HG03457 (cell line): ENCODE data around the gene RAC3.

ENCODE experiments used
- ATAC-seq: cut with Tn5 transposase; IDR thresholded peaks from one replicate; pipeline ENCODE4 v1.9.1; 2021; ENCODE audit warnings: moderate number of reproducible peaks; ENCODE audit not compliant: unreplicated experiment

RAC3 gene

DNA sequence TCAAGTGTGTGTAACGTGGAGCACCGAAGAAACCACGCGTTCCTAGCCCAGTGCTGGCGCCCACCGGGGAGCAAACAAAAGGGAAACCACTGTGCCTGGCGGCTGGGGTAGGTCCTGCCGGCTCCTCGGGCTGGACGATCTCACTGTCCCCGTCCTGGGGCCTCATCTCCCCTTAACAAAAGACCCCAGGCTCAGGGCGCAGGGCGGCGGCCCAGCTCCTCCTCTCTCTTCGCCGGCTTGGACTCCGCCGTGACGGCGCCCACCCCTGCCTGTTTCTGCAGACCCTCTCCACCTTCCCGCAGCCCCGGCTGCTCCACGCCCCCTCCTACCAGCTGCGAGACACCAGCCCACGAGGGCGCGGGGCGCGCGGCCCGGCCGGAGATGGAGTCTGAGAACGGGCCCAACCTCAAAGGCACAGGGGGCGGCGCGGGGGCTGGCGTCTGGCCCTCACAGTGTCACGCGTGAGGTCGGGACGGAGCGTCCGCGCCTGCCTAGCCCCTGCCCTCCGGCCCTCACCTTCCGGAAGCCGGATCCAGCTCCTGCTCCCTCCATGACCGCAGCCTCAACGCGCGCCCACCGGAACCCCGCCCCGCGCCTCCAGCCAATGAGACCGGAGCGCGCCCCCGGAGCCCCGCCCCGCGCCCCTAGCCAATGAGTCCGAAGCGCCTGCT, 9.0 kb upstream of the RAC3 start, which contains the start of gene CENPX:
TSS of gene CENPX (minus strand) at position 569 of the 671 bp plus-strand sequence. CDS start at position 552, 17 bp downstream.
- peak; percentile 48 for ATAC-seq

DNA sequence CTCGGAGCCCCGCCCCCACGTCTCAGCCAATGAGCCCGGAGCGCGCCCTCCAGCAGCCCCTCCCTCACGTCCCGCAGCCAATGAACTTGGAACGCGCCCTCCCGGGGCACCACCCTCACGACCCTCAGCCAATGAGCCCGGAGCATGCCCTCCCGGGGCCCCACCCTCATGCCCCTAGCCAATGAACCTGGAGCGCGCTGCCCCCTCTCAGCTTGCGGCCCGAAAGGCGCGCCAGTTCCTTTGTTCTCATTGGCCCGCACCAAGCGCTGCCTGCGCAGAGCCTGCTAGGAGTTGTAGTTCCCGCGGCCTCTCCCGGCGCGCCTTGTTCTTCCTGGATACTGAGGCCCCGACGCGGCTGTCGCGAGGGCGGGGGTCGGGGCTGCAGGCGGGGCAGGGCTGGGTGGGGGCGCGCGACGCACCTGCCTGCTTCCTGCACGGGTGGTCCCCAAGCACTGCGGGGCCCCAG, 8.5 kb upstream of the RAC3 start, which contains the start of gene LRRC45:
TSS of gene LRRC45 (plus strand) at position 325 of the 466 bp plus-strand sequence. CDS start 339 bp downstream, outside the sequence.
- ATAC-seq: peak; percentile 62

DNA sequence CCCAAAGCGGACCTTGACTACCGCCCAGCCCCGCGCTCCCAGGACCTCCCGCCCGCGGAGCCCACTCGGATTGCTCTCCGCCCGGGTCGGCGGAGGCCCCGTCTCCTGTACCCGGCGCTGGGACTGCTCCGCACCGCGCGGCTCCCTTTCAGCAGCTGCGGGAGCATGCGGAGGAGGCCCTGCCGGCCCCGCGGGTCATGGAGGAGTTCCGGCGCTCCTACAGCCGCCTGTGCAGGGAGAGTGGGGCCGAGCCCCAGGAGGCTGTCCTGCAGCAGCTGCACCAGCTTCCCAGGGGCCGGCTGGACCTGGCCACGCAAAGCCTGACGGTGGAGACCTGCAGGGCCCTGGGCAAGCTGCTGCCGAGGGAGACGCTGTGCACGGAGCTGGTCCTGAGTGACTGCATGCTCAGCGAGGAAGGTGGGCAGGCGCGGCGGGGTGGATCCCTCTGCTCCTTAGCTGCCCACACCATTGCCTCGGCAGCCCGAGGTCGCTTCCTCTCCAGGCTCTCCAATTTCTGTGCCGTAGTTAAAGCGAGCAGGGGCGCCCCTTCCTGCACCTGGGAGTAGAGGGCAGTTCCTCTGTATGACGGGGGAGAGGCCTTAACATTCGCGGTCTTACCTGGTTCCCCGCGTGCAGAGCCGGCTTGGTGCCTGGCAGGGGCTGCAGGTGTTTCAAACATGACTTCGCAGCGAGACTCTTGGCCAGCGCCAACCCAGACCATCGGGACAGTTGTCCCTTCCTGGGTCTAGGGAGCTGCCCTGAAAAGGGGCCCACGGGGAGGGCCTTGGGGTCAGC, 7.8 kb upstream of the RAC3 start:
- ATAC-seq: no peak

DNA sequence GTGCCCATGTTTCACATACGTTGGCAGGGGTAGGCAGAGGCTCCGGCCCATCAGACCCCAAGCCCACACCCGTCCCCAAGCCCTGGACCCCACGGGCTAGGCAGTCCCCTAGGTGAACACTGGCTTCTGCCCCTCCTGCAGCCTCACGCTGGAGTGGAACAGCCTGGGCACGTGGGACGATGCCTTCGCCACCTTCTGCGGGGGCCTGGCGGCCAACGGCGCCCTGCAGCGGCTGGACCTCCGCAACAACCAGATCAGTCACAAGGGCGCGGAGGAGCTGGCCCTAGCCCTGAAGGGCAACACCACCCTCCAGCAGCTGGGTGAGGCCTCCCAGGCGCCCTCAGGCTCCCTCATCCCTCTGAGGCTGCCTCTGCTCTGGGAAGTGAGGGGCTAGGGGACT, 6.6 kb upstream of the RAC3 start:
- ATAC-seq: no peak

DNA sequence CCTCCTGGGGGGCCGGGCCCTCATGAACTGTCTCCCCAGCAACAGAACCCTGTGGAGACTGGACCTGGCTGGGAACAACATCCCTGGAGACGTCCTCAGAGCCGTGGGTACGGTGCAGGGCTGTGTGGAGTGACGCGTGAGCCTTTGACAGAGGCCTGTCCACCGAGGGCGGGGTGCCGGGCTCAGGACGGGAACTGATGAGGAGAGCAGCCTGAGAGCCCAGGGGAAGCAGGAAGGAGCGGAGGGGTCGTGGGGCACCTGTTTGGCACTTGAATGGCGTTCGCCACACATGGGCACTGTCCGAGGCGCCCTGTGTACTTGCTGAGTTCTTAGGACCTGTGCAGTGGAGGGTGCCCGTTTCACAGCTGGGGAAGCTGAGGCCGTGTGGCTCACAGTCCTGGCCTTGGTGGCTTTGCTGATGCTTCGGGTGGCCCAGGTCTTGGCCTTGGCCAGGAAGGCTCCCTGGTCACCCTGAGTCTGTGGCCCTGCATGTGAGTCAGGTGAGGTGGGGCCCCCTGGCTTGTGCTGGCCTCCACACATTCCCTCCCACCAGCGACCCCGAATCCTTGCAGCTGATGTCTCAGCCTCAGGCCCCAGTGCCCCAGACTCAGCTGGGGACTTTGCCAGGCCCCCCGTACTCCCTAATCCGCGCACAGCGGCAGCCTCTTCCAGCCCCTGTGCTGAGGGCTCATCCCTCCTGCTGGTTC, 5.9 kb upstream of the RAC3 start:
- ATAC-seq: no peak

DNA sequence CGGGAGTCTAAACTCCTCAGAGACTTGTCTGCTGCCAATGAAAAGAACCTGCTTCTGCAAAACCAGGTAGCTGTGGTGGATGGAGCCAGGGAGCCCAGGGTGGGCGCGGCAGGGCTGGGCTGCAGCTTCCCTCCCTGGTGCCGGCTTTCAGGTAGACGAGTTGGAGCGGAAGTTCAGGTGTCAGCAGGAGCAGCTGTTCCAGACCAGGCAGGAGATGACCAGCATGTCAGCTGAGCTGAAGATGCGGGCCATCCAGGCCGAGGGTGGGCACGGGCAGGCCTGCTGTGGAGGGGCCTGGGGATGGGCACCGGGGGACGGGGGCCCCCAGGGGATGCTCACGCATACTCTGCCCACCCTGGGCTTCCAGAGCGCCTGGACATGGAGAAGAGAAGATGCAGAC, 3.2 kb upstream of the RAC3 start:
- ATAC-seq: no peak

DNA sequence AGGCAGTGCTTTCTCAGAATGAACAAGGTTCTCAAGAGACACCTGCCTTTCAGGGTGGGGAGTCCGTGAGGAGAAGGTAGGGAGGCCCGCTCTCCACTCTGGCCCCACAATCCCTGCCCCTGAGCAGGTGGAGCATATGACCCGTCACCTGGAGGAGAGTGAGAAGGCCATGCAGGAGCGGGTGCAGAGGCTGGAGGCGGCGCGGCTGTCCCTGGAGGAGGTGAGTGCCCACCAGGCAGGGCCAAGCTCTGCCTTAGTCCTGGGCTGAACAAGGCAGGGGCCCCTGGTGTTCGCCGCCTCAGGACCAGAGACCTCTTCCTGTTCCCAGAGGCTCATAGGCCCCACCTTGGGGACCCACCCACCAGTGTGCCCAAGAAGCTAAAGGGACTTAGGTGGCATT, 2.5 kb upstream of the RAC3 start:
- ATAC-seq: no peak

DNA sequence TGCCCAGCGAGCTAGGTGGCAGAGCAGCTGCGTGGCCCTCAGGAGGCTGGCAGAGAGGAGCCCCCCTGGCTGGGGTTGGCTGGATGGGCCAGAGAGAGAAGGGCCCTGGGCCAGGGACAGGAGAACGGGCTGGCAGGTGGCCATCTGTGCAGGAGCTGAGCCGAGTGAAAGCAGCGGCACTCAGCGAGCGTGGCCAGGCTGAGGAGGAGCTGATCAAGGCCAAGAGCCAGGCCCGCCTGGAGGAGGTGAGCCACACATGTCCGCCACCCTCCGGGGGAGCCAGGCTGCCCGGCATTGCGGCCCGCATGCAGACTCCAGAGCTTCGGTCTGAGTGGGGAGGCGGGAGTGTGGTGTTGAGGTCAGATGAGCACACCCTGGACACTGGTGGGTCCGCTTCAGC, 2.1 kb upstream of the RAC3 start:
- no peak for ATAC-seq

DNA sequence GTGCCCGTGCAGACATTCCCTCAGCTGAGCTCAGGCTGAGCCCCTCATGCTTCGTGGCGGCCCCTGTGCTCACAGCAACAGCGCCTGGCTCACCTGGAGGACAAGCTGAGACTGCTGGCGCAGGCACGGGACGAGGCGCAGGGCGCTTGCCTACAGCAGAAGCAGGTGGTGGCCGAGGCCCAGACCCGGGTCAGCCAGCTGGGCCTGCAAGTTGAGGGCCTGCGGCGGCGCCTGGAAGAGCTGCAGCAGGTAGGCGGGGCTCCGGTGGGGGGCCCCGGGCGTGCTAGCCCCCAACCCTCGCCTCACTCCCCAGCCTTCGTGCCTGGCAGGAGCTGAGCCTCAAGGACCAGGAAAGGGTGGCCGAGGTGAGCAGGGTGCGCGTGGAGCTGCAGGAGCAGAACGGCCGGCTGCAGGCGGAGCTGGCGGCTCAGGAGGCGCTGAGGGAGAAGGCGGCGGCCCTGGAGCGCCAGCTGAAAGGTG, 1.4 kb upstream of the RAC3 start:
- no peak for ATAC-seq

DNA sequence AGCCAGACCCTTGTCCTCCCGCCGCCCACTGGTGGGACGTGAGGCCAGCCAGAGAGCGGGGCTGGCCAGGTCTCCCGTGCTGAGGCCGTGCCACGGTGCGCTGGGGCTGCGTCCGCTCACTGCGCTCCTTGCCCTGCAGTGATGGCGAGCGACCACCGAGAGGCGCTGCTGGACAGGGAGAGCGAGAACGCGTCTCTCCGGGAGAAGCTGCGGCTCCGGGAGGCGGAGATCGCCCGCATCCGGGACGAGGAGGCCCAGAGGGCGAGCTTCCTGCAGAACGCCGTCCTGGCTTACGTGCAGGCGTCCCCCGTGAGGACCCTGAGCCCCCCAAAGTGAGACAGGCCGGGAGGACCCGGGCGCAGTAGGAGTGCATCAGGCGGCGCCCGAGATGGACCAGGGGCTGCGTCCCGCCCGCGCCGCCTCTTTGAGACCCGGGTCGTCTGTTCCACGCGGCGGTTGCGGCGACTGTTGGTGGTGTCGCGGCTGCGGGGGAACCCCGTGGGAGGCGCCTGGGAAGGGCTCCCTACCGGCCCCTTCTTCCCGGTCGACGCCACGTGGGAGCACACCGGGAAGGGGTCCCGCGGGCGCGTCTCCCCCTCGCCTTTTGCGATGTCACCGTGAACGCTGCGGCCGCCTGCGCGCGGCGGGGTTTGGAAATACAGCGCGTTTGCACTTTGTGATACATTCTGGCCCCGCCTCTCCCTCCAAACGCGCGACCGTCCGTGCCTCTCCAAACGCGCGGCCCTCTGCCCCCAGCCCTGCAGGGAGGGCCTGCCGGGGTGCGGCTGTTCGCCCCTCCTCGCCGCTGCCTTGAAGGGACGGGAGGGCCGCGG, 792 bp upstream of the RAC3 start:
- no peak for ATAC-seq

DNA sequence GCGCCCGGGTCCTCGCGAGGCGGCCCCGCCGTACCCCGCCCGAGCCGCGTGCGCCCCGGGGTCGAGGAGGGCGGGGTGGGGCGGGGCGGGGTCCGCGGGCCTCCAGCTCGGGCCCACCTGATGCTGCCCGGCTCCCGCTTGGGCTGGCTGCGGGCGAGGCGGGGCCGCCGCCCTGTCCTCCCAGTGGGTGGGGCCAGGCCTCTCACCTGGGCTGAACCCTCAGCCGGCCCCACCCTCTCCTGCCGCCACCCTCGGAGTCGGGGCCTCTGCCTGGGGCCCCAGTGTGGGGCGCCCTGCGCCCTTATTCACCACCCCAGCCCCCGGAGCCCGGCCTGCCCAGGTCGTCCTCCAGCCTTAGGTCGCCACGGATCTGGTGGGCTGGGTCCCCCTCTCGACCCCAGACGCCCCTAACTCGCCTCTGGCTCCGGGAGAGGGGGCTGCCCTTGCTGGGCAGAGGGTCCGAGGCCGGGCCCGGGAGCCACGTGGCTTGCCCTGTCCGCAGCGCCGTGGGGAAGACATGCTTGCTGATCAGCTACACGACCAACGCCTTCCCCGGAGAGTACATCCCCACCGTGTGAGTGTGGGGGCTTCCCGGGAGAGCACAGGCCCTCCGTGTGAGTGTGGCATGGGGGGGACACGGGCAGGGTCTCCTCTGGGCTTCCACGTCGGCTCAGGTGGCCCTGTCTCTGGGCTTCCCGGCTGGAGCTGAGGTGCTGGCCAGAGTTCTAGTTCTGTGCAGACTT, 578 bp downstream of the RAC3 start:
- no peak for ATAC-seq

DNA sequence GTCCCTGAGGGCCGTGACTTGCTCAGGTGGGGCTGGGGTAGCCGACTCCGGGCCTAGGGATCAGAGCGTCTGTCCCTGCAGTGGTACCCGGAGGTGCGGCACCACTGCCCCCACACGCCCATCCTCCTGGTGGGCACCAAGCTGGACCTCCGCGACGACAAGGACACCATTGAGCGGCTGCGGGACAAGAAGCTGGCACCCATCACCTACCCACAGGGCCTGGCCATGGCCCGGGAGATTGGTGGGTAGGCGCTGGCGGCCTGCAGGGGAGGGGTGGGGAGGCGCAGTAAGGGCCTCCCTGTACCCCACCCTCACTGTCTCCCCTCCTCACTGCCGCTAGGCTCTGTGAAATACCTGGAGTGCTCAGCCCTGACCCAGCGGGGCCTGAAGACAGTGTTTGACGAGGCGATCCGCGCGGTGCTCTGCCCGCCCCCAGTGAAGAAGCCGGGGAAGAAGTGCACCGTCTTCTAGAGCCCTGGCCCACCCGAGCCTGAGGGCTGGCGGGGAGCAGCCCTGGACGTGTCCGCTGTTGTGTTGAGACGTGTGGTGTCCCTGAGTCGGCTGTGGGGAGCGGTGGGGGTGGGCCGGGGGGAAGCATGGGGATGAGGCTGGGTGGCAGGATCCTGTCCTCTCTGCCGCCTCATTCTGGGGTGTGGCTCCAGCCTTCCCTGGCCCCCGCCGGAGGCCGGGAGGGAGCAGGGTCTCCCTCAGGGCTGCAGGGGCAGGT, 2.0 kb downstream of the RAC3 start:
- ATAC-seq: no peak

DNA sequence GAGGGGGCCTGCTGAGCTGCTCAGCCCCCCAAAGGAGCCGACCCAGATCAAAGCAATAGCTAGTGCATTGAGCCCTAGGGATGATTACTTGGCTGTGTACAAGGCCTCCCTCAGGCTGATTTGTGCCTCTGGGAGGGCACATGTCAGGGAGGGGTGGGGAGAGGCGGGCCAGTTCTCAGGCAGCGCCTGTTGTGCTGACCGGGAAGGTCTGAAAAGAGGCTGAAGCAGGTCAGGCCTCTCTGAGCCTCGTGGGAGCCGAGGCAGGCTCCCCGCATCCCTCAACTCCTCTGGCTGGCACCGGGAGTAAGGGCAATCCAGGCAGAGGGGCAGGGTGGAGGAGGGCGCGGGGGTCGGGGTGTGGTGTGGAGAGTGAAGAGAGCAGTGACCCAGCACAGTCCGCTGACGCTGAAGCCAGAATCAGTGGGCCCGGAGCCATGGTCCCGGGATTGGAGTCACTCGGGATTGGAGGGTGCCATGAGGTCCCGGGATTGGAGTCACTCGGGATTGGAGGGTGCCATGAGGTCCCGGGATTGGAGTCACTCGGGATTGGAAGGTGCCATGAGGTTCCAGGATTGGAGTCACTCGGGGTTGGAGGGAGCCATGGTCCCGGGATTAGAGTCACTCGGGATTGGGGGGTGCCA, 3.0 kb downstream of the RAC3 start:
- no peak for ATAC-seq

DNA sequence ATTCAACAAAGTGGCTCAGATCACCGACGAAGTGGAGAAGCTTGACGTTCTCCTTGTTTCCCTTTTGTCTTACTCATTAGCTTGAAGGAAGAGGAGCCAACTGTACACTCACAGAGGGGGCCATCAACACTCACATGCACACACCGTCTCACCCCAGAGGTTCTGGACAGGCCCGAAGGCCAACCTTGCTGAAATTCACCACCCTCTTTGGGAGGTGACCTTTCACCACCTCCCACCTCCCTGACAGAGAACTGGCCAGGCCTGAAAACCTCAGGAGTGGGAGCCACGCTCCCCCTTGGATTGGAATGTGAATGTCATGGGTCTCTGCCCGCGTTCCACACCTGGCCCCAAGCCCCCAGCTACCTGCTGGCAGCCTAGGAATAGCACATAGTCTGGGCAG, 4.0 kb downstream of the RAC3 start:
- no peak for ATAC-seq

DNA sequence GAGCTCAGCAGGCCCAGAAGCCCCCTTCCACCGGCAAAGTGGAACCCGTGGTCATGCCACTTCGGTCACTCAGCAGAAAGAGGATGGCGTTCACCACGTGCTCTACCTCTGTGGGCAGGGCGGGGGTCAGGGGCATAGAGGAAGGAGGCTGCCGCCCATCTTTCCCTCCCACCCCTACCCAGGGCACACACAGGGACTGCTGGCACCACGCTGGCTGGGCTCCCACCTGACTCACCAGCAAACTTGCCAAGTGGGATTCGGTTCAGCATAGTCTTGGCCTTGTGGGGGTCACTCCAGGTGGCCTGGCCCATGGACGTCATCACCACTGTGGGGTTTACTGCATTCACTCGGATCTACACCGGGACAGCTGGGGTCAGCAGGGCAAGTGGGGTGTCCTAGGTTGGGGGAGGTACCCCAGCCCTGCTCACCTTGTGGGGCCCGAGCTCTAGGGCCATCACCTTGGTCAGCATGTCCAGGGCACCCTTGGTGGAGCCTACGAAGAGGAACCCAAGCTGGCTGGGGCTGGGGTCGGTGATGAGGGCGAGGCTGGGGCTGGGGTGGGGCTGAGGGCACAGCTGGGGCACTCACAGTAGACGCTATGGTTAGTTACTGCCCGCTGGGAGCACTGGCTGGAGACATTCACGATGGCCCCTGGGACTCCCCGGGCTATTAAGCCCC, 4.6 kb downstream of the RAC3 start:
- ATAC-seq: no peak

DNA sequence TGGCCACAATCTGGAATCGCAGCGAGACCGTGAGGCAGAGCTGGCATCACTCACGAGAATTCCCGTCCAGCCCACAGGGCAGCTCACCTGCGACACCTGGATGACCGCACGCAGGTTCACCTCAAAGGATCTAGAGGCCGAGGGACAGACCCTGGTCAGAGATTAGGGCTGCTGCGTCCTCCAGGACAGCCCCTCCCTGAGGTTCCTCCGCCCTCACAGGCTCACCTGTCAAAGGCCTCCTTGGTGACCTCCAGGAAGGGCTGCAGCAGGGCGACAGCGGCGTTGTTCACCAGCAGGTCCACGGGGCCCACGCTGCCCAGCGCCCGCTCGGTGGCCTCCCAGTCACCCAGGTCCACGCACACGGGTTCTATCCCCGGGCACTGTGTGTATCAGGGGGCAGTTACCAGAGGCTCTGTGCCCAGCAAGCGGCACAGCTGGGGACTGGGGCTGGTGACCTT, 5.2 kb downstream of the RAC3 start:
- no peak for ATAC-seq

DNA sequence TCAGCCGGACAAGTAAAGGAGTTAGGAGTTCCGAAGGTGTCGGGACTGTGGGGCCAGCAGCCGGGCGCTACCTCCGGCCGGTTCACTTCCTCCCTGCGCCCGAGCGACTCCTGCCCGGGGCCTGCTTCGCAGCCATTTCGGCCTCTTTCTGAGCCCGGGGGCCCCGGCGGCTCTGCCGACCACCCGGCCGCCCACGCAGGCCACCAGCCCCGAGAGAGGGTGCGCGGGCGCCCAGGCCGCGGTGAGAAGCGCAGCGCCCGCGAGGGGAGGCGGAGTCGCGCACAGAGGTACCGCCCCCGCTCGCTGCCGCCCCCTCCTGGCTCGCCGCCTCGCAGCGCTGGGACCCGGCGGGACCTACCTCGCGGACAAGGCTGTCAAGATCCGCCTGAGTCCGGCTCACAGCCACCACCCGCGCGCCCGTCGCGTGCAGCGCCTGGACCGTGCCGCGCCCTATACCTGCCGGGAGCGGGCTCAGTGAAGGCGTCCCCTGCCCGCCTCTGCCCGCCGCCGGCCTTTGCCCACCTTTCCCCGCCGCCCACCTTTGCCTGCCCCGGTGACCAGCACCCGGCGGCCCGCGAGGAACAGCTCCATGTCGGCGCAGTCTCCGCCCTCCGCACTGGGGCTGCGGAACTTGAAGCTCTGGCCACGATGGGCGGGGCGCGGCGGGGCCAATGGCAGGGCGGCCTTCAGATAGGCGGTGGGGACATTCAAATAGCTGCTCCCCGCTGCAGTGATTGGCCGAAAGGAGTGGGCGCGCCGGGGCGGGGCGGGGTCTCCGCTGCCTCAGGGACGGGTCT, 5.8 kb downstream of the RAC3 start, which contains the start of gene DCXR:
TSS of gene DCXR (minus strand) at position 606 of the 797 bp plus-strand sequence. CDS start at position 591, 15 bp downstream.
- ATAC-seq: peak; percentile 68
